GM20431 (cell line): ENCODE data around the gene AP2A2.
"Not testable (repeated sequence)": the region's sequence is repeated elsewhere in the genome, so short reads cannot be mapped to it uniquely, and the experiment has no call there.

Experiments
- in situ Hi-C: fragments of 300-500 bp; cut with MseI, MboI; formaldehyde crosslinking; loops from one replicate; pipeline ENCODE4 v1.15.0; 2020; ENCODE audit warnings: low sequenced_read_pairs; ENCODE audit not compliant: unreplicated experiment

The AP2A2 gene

DNA sequence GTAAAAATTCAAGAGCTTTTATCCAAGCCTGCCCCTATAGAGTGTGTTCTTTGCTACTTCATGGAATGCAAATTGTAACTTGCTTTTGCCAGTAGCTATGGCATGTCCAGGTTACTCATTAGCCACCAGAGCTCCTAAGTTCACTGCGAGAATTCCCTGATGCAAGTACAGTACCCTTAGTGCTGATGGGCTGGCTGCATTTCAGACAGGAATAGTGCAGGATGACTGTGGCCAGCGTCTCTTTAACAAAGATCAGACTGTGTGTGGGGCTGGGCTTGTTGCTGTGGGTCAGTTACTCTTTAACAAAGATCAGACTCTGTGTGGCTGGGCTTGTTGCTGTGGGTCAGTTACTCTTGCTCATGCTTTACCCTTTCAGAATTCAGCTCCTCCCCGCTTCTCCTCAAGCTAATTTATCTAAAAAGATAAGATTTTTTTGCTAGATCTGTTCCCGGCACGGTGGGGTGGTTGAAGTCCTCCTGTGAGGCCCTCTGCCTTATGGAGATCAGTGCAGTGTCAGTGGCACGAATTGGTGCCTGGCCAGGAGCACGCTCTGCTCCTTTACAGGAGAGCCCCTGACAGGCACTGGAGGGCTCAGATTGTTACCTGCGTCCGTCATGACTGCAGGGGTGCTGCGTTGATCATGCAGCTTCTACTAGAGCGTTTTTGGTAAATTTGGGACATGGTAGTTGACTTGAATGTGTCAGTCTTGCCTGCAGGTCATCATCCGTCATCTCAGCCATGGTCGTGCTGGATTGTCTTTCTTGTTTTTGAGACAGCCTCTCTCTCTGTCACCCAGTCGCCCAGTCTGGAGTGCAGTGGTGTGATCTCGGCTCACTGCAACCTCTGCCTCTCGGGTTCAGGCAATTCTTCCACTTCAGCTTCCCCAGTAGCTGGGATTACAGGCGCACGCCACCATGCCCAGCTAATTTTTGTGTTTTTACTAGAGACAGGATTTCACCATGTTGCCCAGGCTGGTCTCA, 27.0 kb downstream of the AP2A2 start:
- in situ Hi-C loops = no loop called here

DNA sequence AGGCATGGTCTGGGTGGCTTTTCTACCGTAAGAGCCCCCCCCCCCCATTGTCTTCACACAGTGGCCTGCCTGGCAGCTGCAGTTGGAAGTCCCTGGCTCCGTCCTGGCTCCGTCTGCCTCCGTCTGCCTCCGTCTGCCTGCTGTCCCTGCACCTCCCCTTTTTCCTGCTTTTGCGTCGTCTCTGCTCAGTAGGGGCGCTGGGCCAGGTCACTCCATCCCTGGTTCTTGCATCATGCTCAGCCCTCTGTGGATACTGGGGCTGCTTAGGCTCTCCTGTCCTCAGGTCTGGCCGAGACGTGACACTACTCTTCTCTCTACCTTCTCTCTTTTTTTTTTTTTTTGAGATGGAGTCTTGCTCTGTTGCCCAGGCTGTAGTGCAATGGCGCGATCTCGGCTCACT, 27.8 kb downstream of the AP2A2 start:
- in situ Hi-C loops = no loop called here

DNA sequence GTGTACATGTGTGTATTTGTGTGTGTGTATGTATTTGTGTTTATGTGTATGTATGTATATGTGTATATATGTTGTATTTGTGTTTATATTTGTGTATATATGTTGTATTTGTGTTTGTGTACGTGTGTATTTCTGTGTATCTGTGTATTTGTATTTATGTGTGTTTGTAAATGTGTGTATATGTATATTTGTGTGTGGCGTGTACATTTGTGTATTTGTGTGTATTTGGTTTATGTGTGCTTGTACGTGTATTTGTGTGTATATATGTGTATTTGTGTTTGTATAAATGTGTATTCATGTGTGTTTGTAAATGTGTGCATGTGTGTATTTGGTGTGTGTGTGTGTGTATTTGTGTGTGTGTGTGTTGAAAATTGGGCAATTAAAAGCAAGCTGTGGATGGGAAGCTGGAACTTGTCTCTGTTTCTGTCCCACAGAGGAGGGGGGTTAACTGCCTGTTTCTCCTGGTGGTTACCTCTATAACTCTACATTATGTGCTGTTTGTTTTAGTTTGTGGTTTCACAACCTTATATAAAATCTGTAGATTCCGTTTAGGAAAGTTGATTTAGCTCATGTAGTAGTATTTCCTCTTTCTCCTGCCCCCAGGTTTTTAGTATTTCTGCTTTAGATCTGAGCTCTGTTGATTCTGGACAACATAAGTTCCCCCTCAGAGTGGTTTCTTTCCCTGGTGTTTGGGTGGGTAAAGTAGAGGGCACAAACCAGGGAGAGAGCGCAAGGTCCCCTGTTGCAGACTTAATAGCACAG, 28.9 kb downstream of the AP2A2 start:
- in situ Hi-C loops = no loop called here

DNA sequence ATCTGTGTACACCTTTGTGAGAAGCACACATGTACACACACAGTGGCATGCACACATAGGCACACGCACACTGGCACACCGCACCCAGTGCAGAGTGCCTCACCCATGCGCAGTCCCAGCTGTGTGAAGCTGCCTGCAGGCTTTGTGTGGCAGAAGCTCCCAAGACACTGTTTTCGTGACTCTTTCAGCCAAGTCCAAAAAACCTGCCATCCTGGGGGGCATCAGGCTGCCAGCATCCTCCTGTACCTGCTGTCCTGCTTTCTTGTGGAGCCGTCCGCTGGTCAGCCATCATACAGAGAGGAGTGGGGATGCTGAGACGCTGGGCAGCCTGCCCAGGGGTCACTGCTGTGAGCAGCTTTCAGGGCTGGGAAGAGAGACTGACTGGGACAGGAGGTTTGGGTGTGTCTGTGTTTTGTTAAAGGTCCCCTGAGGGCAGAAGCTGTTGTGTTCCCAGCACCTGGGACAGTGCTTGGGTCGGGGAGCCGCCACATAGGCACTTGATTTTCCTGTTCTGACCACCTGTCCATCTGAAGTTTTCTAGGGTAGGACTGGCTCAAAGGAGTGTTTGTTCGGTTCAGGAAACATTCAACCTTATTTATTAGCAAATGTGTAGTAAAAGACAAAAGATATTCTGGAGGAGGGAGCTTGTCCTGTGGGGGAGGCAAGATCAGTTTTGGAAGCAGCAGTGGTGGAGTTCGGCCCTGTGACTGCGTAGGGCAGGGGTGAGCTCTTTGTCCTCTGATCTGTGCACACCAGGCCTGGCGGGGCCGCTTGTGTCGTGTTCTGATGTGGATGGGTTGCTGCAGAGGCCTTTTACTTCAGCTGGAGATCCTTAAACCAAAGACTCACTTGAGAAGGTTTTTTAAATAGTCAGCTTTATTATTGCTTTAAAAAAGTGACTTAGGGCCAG, 29.7 kb downstream of the AP2A2 start:
- in situ Hi-C loops = no loop called here

DNA sequence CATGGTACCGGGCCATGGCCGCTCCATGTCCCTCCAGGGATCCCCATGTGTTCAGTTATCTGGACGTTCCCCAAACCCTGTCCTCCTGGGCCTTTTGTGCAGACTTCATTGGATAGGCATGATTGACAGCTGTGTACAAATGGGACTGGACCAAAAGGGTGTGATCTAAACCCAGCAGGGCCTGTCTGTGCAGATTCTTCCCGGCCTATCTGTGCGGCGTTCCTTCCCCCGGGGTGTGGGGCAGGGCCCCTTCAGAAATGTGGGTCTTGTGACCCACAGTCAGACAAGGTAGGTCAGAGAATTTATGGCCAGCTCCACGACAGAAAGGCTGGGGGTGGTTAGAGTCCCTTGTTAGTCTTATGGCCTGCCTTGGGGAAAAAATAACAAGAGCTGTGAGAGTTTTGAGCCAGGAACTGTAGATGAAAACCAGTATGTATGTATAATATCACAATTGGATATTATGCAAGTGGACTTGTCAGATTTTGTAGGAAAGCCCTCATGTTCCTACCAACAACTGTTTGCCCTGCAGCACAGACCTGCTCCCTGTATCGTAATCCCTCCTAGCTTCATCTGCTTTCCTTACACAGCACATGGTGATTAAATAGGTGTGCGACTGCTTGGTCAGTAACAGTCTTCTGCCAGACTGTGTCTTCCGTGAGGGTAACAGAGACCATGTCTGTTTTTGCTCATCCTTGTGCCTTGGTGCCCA, 31.7 kb downstream of the AP2A2 start:
- in situ Hi-C loops = no loop called here

DNA sequence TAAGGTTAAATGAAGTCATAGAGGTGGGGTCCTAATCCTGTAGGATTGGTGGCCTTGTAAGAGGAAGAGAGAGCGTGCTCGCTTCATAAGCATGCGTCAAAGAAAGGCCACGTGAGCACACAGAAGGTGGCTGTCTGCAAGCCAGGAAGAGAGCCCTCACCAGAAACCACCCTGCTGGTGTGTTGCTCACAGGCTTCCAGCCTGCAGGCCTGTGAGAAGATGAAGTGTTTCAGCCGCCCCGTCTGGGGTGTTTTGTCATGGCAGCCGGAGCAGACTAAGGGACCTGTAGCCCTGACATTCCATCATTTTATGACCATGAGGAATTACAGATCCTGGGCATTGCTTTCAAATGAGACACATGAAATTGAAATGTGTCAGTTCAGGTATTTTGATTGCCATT, 32.4 kb downstream of the AP2A2 start:
- in situ Hi-C loops = no loop called here

DNA sequence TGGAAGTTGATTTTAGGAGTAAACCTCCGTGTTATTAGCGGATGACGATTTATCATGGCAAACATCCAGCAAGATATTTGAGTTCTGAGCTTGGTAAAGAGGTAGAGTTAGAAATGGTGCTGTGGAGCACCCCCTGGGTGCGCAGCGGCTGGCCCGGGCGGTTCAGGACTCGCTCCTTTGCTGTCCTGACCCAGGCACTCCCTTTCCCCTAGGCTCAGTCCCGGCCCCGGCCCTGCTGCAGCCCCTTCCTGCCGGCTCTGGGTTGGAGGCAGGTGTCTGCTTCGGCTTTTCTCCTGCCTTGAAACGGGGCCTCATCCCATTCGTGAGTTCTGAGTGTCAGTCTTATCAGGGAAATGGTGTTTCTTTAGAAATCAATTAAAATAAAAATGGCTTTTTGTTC, 33.4 kb downstream of the AP2A2 start:
- in situ Hi-C loops = no loop called here

DNA sequence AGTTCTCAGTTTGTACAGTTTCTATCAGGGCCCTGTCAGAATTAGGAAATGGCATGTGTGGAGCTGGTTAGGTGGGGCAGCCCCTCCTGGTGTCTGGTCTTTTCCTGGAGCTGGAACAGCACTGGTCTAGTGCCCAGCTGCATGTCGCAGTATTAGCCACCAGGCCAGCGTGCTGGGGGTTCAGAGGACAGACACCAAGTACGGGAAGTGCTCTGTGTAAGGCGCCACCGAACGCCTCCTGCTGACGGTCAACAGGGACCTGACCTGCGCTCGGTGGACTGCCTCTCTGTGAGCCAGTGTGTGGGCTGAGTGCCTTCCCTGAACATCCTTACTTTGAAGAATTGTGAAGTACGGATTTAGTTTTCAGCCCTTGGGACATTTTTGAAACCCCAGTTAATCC, 33.9 kb downstream of the AP2A2 start:
- in situ Hi-C loops = no loop called here

DNA sequence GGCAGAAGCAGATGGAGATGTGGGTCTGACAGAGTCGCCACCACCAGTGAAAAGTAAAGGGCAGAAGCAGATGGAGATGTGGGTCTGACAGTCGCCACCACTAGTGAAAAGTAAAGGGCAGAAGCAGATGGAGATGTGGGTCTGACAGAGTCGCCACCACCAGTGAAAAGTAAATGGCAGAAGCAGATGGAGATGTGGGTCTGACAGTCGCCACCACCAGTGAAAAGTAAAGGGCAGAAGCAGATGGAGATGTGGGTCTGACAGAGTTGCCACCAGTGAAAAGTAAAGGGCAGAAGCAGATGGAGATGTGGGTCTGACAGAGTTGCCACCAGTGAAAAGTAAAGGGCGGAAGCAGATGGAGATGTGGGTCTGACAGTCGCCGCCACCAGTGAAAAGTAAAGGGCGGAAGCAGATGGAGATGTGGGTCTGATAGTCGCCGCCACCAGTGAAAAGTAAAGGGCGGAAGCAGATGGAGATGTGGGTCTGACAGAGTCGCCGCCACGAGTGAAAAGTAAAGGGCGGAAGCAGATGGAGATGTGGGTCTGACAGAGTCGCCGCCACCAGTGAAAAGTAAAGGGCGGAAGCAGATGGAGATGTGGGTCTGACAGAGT, 35.7 kb downstream of the AP2A2 start:
- in situ Hi-C loops = not testable (repeated sequence)

DNA sequence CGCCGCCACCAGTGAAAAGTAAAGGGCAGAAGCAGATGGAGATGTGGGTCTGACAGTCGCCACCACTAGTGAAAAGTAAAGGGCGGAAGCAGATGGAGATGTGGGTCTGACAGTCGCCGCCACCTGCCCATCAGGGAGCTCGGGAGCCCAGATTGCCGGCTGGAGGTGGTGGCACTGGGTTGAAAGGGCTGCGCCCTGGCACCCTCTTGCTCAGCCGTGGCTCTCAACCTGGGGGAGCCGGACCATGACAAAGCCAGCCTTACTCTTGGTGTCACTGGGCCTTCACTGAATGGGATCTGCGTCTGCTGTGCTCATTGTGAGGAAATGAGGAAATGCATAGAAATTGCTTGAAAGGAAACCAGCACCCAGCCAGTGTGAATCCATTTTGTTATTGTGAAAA, 36.3 kb downstream of the AP2A2 start:
- in situ Hi-C loops = no loop called here

DNA sequence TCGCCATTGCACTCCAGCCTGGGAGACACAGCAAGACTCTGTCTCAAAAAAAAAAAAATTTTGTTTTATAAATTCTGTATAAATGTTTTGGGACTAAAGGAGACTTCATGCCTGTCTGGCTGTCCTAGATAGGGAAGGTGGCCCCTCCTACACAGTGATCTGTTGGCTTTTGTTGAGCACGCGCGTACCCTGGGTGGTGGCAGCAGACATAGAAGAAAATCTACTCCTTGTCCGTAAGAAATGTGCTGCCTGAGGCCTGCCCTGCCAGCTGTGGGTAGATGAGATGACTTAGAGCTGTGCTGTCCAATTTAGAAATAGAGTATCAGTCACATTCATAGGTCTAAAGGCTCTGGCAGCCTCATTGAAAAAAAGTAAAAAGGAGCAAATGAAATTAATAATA, 37.0 kb downstream of the AP2A2 start:
- in situ Hi-C loops = no loop called here

DNA sequence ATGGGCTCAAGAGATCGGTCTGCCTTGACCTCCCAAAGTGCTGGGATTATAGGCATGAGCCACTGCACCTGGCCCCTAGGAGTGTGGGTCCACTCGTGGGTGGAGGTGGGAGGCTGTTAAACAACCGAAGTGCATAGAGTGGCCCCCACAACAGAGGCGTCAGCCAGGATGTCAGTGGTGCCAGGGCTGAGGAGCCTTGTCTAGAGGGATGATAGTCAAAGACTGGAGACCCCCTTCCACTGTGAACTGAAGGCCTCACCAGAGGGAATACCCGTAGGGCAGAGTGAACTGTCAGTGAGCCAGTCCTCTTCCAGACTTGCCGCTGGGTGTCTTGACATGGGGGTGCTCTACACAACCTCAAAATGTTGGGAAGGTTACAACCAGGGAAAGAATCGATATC, 38.2 kb downstream of the AP2A2 start:
- in situ Hi-C loops = no loop called here

DNA sequence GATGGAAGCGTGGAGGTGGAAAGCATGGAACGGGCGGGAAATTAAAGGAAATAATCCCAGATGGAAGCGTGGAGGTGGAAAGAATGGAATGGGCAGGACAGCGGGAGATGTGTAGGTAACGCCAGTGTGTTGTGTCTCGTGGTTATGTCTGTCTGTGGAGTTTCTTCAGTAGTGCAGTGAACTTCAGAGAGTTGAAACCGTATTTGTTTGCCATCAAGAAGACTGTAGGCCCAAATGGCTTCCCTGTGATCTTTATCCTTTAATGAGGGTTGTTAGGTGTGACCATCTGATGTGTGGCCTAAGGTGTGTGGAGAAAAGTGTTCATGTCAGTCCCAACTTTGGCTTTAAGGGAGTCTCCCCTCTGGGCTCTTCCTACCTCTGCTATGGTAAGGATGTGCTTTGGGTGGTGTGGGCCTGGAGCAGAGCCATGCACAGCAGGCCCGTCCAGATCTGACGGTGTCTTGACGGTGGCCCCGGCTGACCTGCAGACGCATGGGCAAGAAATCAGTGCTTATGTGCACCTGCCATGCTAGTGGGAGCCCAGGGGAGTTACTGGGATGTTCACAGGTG, 39.6 kb downstream of the AP2A2 start:
- in situ Hi-C loops = no loop called here

DNA sequence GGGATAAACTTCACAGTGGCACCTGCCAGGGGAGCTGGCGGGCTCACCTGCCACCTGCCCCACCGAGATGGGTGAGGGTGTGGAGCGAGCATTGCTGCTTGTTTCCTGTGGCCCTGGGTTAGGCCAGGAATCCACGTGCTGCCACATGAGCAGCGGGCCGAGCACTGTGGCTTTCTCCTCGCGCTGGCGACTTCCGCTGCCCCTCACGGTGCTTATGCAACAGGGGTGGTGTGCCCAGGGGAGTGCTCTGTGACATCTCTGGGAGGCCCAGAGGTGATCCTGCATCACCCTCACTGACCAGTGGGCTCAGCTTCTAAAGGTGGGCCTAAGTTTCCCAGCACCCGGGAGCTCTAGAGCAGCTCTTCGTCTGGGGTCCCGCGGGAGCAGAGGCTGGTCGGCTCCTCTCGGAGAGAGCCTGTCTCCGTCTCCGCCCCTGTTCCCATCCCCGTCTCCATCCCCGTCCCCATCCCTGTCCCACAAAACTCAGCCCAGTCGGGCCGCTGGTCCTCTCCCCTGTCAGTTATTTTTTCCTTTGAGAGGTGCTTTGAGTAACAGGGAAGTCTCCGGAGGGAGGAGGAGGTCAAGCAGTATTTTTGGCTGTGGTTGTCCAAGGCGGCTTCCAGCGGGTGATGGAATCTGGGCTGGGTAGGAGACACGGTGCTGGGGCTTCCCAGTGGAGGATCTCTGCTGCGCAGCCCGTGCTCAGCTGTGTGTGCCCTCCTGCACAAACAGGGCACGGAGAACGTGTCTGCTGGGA, 42.5 kb downstream of the AP2A2 start:
- in situ Hi-C loops = no loop called here

DNA sequence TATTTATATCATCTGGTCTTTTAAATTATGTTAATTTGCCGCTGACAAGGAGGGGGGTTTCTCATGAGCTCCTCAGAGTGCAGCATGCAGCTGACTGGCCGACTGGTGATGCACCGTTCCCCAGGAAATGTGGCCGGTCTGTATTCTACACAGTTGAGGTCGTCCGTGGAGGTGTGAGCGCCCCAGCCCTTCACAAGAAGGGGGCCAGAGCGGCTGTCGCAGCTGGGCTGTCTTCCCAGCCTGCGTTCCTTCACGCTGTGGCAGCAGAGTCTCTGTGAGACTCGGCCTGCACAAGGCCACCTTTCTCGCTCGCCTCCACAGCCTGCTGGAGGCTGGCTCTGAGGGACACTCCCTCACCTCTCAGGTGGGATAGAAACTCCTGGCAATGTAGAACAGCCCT, 43.2 kb downstream of the AP2A2 start:
- in situ Hi-C loops = no loop called here

DNA sequence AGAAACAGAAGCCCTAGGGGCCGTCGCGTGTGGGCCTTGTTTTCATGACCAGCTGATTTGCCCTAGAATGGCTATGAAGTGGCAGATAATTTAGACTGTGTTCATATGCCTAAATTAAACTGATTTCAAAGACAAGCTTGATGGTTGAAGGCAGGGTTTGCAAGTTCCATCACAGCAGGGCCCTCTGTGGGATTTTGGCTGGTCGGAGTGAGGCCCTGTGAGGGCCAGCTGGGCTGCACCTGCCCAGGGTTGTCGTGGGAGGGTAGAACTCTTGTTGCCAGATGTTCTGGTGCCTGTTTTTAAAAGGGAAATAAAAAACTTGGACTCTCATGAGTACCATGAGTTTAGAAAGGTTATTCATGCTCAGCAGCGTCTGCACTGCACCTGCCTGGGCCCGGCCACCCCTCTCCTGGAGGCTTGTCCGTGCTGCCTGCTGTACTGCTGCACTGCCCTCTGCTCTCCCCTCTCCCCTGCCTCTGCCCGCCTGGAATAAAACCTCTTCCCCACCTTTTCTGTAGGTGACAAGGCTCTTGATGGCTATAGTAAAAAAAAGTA, 44.1 kb downstream of the AP2A2 start:
- in situ Hi-C loops = no loop called here

DNA sequence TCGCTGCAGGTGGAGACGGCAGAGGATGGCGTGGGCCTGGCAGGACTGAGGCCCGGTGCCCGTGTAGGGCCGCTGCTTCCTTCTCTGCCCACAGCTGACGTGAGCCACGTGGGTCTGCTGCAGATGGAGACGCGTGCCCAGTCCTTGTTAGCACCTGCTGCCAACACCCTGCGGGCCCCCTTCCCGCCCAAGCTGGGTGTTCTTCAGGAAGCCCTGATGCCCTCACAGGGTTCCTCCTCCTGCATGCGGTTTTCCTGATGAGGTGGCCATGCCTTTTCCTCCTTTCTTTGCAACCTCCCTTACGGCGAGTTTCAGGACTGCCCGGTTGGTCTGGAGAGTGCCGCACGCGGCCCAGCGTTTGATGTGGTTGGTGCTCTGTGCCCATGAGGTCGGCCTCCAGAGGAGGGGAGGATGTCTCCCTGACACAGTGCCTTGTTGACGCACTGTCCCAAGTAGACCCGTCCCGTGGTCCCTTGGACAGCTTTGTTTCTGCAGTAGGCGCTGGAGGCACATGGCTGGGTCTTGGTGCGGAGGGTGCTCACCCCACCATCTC, 44.7 kb downstream of the AP2A2 start:
- in situ Hi-C loops = no loop called here
